ENCODE results near the gene ZNF319. TPM values are rescaled to one million over a fixed set of nuclear protein-coding genes. Genes with fewer than 3 reads are reported as not detected.
"Not testable (repeated sequence)": the region's sequence is repeated elsewhere in the genome, so short reads cannot be mapped to it uniquely, and the experiment has no call there.

The ZNF319 gene
- polyA plus RNA-seq, 5 donors, result 7.8 to 12.8 (median 9.3) TPM

DNA sequence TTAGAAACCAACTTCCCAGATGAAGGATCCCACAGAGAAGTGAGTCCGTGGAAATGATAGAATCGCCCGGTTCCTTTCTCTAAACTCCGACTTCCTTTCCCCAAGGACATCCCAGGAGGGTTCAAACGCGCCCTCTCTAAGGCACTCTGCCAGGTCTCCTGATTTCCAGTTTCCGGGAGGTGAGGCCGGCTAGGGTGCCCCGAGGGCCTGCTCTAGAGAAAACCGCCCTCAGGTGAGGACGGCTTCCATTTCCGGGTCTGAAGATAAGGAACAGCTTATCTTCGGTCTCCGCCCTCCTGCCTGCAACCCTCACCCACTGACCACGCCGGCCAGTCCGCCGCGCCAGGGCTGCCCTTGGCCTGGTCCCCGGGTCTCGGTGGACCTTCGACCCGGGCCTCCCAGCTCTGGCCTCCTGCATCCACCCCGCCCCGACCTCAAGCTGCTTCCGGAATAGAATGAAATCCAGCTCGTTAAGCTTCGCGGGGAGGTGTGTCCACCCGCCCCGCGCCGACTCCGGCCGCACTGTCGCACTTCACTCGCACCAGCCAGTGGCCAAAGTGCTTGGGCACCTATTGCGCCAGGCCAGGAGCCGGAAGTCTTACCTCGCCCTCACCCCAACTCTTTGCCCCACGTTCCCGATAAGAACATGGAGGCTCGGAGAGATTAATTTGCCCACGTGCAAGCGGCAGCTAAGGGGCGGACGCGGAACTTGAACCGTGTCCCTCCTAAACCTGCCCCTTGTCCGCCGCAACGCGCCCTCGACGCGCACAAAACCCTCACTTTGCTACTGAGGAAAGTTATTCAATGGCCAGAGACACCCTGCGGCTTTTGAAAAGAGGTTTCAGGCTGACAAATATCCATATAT lies 24.2 kb upstream of the ZNF319 start:
- peak in 1 of 2 donors; percentile 42 for DNase-seq

DNA sequence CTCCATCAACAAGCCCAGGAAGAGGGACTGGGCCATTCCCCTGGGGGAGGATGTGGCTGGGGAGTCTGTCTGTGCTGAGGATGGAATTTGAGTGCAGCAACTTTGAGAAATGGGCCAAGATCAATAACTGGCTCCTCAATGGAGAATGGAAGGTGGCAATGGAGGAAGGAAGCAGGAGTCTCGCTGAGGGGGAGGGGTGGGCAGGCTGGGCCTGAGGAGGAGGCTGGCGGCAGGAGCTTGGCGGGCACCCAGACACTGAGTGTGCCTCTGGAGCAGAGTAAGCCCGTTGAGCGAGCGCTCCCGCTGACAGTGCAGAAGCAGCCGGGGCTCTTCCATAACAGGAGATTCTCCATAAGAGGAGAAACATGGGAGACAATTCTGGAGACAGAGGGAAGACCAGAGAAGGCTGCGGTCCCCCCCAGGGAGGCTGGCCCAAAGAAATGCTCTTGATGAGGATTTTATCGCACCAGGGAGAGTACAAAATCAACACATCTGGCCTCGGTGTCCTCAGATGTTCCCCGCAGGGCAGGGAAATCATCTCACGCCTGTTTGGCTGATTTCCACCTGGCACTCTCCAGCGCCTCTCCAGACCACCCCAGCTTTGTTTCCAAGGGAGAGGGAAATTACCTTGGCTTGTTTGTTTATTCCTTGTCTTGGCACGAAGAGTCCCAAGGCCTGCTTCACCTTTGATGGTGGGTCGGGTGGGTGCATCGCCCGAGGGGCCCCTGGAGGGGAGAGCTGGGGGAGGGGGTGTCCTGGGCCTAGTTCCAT lies 22.3 kb upstream of the ZNF319 start:
- peak; percentile 67 to 73 for DNase-seq

DNA sequence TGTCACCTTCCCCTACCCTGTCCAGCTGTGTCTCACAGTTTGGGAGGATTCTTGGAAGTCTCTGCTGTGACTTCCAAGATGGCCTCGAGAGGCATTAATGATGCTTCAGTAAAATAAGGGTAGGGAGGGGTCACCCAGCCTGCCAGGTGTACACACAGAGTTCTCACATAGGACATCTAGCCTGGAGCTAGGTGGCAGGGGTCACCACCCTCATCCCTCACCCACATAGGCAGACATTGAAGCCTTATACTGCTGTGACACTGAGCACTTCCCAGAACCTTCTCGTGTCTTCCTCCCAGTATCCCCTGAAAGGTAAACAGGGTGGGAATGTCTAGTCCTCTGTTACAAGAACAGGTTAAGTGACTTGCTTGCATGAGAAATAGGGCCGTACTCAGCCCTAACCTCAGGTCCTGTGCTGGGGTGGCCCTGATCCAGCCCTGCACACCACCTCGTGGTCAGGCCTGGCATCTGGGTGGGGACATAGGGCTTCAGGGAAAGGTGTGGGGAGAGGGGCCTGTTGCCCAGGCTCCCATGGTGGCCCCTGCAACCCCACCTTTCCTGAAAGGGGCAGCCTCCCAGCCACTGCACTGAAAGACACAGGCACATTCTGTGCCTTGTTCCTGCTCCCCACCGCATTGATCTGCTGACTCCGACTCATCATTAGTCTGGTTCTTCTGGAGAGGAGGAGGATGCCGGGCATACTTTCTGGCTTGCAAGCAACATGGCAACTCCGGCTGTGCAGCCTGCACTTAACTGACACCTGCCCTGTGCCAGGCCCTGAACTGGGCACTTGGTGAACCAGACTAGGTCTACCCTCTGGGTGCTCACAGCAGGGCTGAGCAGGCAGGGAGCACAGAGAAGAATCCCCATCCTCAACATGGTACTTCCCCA lies 21.4 kb upstream of the ZNF319 start:
- DNase-seq, result no peak

DNA sequence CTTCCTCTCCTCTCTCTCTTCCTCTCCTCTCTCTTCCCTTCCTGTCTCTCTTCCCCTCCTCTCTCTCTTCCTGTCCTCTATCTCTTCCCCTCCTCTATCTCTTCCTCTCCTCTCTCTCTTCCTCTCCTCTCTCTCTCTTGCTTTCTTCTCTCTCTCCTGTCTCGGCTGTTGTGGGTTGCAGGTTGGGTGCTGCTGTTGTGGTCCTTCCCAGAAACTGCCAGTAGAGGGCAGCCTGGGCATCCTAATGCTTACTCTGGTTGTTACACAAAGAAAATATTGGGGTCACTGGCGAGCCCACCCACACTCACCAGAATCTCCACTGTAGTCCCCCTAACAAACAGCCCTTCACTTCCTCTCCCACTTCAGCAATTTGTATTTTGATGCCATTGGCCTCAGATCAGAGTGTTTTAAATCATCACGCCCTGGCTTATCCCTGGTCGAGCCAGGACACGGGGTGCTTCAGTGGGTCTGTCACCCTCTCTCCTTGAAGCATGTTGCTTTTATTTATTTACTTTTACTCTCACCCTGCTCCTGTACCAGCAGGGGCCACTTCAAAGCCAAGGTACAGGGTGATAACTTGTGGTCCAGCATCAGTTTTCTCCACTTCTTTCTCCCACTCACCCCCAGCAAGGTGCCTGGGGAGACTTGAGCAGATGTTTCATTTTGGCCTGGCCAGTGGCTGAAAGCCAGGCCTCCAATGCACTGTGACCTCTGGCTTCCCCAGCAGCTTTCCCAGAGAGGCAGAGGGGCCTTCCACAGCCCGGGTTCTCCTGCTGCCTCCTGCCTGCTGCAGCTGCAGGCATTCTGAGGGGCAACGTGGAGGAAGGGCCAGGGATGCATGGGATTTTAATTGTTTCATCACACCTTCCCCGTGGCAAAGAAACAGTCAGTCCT lies 20.4 kb upstream of the ZNF319 start:
- peak; percentile 38 to 60 for DNase-seq

DNA sequence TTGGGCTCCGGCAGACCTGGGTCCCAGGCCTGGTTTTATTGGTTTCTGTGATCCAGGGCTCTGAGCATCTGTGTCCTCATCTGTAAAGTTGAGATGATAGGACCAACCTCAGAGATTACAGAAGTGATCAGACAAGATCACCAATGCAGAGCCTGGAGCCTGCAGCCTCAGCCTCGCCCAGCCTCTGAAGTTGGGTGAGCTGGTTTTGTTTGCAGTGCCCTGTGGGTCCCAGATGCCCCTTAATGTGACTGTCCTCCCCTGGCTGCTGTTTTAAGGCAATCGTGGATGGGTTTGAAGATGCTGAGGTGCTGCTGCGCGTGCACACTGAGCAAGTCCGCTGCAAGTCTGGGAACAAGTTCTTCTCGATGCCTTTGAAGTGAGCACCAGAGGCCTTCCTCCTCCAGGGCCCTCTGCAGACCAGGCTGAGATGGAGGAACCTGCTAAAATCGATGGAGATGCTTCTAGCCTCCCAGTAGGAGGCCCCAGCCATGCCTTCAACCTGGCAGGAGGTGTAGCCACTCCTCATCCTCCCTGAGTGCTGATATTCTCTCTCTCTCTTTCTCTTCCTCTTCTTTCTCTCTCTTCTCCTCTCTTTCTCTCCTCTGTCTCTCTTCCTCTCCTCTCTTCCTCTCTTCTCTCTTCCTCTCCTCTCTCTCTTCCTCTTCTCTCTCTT lies 19.5 kb upstream of the ZNF319 start:
- DNase-seq, result no peak

DNA sequence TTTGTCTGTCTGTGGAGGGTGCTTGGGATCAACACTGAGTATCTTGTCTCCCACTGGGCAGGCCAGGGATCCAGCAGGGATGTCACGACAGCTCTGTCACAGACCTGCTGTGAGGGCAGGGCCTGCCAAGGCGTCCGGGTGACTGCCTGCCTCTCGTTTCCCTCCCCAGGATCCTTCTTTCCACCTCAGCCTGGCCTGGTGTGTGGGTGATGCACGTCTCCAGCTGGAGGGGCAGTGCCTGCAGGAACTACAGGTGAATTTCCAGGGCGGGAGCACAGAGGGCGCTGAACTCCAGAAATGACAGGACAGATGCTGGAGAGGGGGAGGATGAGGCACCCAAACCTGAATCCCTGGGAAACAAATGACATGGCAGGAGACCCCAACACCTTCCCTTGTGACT lies 18.3 kb upstream of the ZNF319 start:
- DNase-seq, result no peak

DNA sequence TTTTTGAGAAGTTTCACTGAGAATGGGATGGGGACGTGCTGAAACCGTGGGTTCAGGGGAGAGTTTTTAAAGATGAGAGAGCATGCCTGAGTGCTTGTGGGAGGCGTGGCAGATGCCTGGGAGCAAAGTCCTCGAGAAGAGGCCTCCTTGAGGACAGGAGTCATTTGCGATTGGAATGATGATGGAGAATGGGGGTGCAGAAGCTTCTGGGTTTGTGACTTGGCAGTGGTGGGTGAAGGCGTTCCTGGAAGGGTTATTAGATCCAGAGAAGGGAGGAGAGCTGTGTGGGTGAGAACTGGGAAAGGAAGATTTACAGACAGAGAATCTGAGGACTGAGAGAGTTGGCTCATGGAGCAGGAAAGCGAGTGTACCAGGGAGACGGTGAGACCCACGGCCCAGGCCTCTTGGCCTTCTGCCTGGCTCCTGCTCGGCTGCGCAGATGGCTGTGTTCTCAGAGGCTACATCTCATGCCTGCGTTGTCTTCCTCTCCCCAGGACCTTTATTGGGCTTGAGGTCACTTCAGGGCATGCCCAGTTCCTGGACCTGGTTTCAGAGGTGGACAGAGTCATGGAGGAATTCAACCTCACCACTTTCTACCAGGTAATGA lies 16.5 kb upstream of the ZNF319 start:
- no peak for DNase-seq

DNA sequence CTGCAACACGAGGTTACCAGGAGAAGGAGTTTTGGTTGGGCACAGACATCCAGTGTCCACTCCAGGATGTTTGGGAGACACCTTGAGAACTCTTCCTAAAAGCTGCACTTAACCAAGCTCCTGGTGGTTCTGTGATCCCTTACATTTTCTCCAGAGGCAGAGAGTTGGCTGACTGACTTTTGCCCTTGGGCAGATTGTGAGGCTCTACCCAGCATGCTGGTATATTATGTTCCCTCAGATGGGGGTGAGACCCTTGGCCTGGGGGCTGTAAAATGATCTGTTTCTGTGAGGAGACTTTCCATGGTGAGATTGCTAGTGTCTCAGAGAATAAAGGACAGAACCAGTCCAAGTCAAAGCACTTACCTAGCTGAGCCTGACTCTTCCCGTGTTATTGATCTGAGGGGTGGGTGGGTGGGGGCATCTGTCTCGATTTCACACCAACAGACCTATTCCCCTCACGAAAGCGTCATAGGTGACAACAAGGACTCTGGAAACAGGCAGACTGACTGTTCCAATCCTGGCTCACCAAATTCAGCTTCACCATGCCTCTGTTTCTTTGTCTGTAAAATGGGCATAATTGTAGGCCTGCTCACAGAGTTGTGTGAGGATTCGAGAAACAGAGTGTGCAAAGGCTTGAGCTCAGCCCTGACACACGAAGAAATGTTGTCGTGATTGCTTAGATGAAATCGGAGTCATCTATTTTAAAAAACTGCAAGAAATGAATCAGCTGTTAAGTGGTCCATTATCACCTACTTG lies 12.9 kb upstream of the ZNF319 start:
- DNase-seq, result no peak

DNA sequence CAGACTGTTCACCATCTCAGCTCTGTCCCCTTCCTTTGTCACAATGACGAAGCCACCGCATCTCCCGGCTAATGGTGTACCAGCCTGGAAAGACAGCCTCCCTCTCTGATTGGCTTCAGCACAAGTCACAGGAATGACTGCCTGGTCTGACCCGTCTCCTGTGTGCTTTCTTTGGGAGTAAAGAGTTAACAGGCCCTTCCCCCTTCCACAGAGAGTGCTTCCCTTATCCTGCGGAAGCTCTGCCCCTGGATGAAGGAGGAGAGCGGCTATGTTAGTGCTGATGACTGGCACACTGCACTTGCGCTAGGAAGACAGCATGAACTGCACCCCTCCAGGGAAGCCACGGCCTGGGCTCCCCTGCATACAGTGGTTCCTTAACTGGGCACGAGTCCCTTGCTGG lies 12.0 kb upstream of the ZNF319 start:
- no peak for DNase-seq

DNA sequence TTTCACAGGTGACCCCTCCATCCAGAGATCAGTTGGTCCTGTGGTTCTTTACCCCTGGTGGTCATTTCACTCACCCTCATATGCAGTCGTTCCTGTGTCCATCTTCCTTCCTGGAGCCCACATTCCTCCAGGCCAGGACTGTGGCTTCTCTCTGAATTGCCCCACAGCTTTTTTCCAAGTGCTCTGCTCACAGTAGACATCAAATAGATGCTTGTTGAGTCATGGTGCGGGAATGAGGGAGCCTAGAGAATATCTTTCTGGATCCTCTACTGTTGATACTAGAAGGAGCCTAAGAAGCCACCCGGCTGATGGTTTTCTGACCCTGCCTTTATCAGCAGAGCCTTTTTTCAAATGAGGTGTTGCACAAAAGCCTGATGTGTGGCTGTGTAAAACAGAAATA lies 11.2 kb upstream of the ZNF319 start:
- DNase-seq, result no peak

DNA sequence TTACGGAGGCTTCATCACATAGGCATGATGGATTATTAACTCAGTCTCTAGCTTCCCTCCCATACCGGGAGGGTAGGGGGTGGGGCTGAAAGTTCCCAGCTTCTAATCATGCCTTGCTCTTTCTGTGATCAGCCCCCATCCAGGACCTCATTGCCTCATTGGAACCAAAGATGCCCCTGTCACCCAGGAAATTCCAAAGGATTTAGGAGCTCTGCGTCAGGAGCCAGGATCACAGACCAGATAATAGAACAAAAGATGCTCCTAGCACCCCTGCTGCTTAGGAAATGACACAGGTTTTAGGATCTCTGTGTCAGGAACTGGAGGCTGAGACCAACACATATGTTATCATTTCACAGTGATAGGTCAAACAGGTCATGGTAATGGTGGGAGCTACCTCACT lies 10.4 kb upstream of the ZNF319 start:
- no peak for DNase-seq

DNA sequence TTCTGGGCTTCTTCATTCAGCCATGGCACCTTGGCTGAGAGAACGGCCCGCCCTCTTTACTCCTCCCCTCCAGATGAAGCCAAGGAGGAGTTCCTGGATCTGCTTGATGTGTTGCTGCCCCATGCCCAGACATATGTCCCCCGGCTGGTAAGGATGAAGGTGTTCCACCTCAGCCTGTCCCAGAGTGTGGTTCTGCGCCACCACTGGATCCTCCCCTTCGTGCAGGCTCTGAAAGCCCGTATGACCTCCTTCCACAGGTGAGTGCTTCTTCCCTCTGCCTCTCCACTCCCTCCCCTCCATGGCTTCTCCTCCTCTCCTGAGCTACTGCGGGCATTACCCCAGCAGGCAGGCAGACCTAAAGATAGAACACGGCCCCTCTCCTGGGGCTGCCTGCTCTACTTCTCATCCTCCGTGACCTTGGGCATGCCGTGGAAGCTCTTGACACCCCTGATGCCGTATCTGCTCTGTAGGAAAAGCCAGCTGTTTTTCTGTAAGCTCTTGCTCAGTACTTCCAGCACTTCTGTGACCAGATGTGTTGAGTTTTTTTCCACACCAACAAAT lies 9.5 kb upstream of the ZNF319 start:
- DNase-seq, result no peak

DNA sequence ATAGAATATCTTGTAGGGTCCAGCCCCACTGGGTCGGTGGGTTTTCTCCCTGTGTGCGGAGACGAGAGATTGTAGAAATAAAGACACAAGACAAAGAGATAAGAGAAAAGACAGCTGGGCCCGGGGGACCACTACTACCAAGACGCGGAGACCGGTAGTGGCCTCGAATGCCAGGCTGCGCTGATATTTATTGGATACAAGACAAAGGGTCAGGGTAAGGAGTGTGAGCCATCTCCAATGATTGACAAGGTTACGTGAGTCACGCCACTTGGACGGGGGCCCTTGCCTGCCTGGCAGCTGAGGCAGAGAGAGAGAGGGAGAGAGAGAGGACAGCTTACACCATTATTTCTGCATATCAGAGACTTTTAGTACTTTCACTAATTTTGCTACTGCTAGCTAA lies 4.3 kb upstream of the ZNF319 start:
- DNase-seq, result not testable (repeated sequence)

DNA sequence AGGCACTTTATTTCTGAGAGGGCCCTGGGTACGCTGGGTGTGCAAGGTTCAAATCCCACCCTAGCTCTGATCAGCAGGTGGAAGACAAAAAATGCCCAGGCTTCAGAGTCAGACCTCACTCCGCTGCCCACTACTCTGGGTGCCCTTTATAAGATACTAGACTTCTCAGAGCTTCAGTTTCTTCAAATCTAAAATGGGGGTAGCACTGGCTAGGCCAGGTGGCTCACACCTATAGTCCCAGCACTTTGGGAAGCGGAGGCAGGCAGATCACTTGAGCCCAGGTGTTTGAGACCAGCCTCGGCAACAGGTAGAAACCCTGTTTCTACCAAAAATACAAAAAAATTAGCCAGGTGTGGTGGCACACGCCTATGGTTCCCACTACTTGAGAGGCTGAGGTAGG lies 2.5 kb upstream of the ZNF319 start:
- no peak for DNase-seq

DNA sequence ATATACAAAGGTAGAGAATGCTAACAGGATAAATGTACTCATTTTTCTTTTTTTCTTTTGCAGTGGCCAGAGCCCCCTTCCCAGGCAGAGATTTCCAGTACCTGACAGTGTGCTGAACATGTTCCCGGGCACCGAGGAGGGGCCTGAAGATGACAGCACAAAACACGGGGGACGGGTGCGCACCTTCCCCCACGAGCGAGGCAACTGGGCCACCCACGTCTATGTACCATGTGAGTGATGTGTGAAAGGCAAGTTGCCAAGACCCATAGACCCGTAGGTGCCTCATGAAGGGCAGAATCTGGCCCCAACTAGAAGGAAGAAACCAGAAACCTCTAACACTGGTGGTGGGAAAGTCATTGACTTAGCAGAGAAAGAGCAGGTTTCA lies 1.9 kb upstream of the ZNF319 start:
- no peak for DNase-seq

DNA sequence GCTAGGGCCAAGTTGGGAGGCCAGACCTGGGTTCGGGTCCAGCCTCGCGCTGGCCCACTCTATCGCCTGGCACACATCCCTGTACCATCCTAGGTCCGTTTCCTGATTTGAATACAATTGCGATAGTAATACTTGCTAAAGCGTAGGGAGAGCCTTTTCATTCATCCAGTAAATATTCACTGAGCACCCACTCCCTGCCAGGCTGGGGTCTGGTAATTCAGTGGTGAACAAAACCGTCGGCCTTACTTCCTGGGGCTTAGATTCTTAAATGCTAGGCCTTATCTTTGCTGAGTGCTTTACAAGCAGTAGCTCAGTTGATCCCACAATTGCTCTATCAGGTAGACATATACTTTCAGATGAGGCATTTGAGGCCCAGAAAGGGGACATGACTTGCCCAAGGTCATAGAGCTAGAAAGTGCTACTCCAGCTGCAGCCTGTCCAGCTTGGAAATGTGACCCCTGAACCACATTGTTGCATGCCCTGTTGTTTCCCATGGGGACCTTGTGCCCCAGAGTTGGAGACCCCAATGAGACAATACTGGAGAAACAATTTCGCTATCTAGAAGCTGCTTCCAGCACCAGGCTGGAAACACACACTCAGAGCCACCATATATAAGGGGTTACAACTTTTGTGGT lies 1.4 kb upstream of the ZNF319 start:
- no peak for DNase-seq

DNA sequence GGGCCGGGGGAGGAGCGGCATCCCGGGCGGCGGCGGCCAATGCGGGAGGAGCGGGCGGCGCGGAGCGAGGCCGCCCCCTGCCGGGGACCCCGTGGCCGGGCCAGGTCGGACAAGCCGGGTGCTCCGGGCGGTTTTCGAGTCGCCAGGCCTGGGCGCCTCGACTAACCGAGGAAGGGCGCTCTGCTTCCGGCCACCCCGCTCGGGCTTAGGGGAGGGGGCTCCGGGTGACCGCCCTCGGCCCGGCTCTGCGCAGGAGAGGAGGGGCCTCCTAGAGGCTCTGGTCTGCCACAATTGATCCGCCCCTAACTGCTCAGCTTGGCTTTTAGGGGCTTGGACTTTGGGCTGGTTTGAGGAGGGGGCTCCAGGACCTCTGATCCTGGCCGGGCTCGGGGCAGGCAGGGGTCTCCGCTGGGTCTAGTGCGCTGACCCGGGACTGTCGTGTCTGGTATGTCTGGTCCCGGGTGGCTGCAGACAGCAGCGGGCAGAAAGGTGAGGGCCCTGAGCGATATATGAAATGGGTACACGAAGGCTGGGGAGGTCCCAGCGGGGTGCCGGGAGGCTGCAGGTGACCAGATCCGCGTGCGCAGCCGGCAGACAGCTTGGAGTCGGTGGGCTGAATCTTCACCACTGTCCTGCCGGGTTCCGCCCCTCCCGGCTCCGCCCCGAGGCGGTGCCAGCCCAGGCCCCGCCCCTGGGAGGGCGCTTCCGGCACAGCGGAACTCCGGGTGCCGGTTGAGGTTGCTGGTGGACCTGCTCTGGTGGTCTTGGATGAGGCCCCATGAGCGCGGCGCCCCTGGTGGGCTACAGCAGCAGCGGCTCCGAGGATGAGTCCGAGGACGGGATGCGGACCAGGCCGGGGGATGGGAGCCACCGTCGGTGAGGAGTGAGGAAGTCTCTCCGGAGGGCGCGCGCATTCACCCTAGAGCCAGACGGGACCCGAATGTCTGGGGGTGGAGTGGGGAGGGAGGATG lies 519 bp upstream of the ZNF319 start, which contains the start of gene USB1:
USB1 (plus strand) TSS at position 702 of the 971 bp plus-strand sequence; CDS start at position 779, 77 bp downstream.
- peak; percentile 80 to 82 for DNase-seq

All from right lung (tissue), 5 donors.